Heart left ventricle (tissue), 16 donors: Measurements from ENCODE around the gene AHCTF1. TPM values are rescaled to one million over a fixed set of nuclear protein-coding genes. Genes with fewer than 3 reads are reported as not detected.

Experiments
- ATAC-seq, 4 donors: fragments of 200-7000 bp; cut with Tn5 transposase; one replicate each; pipeline ENCODE4 v1.9.1; 2020 to 2022; ENCODE audit warnings: moderate library complexity in 4 of 4, mild to moderate bottlenecking in 3 of 4, moderate number of reproducible peaks in 1 of 4
- DNase-seq, 5 donors: peaks; one replicate each; pipeline ENCODE4 v3.0.0-alpha.2; 2020
- H3K27ac ChIP-seq, 12 donors: fragments of 200-600 bp; sonication (generic) in 4 of 12; one replicate each; pipeline versions ENCODE4 v1.5.0 to v1.8.0; 2016 to 2022; ENCODE audit warnings: mild to moderate bottlenecking in 2 of 12
- H3K27me3 ChIP-seq, 9 donors: fragments of 200-600 bp; sonication (generic) in 2 of 9; one replicate each; pipeline versions ENCODE4 v1.5.1 to v1.8.0; 2016 to 2022; ENCODE audit warnings: mild to moderate bottlenecking in 3 of 9
- H3K36me3 ChIP-seq, 9 donors: fragments of 200-600 bp; sonication (generic) in 2 of 9; one replicate each; pipeline versions ENCODE4 v1.5.0 to v1.8.0; 2018 to 2022; ENCODE audit warnings: mild to moderate bottlenecking in 2 of 9
- H3K4me1 ChIP-seq, 12 donors: fragments of 200-600 bp; sonication (generic) in 4 of 12; one replicate each; pipeline versions ENCODE4 v1.5.0 to v1.8.0; 2016 to 2022; ENCODE audit warnings: mild to moderate bottlenecking in 3 of 12
- H3K4me3 ChIP-seq, 12 donors: fragments of 200-600 bp; sonication (generic) in 4 of 12; one replicate each; pipeline versions ENCODE4 v1.5.0 to v1.8.0; 2017 to 2022; ENCODE audit warnings: mild to moderate bottlenecking in 9 of 12, moderate library complexity in 4 of 12
- H3K9me3 ChIP-seq, 12 donors: fragments of 200-600 bp; sonication (generic) in 4 of 12; one replicate each; pipeline versions ENCODE4 v1.5.0 to v1.8.0; 2016 to 2022; ENCODE audit warnings: mild to moderate bottlenecking in 1 of 12
- CTCF ChIP-seq, 12 donors: fragments of 200-600 bp; sonication (generic) in 4 of 12; IDR thresholded peaks; one replicate each; pipeline versions ENCODE4 v1.5.0 to v1.8.0; 2018 to 2022; ENCODE audit warnings: antibody characterized with exemption in 12 of 12, mild to moderate bottlenecking in 5 of 12
- POLR2A ChIP-seq, 2 donors: fragments of 450-650 bp; IDR thresholded peaks; one replicate each; pipeline ENCODE4 v1.6.1; 2017; ENCODE audit warnings: antibody characterized with exemption in 2 of 2, mild to moderate bottlenecking in 2 of 2, moderate library complexity in 2 of 2
- WGBS, 4 donors: extraction: QIAGEN DNeasy Blood & Tissue Kit in 2 of 4; methylation state at CpG; one replicate each; pipeline versions ENCODE4 v1.1.5 to v1.1.7; 2013 to 2018; 5-methylcytosine and 5-hydroxymethylcytosine counted together
- intact Hi-C, 10 donors: fragments of 100-400 bp; cut with DNase I; formaldehyde crosslinking; loops; one replicate each; pipeline versions ENCODE4 v1.11.1 to v1.14.2; 2022
- polyA plus RNA-seq, 2 donors: library from polyadenylated mRNA; stranded (reverse); fragments of 200-250 nt; gene quantifications; one replicate each; pipeline ENCODE4 v1.2.3, GENCODE V29; 2013
- total RNA-seq, 9 donors: library from RNA; depleted of rRNA in 2 of 9; stranded (reverse); fragments of >200 nt in 2 of 9; fragmentation: NEBNext Ultra II Directional in 3 of 9; extraction: Animal tissue kit (Norgen Biotek cat#: 25700) in 3 of 9; gene quantifications; one replicate each; pipeline versions ENCODE4 v1.1.0 to v1.2.4, GENCODE V29; 2016 to 2023
- donor health status: ischemic (EF 13 %, LVEDD 7.1; RV severe dilation, severe dysfunction).
- donor health status: healthy with polysubstance abuse.
- donor health status: DM: no; HTN: yes; CAD: no.
- donor health status: DM: no; HTN: no; CAD: no.
- donor health status: ischemic (EF 25% LVEDD 6.9; RV normal size, moderate dysfunction).
- donor health status: ischemic (EF 25% LVEDD 5.7; RV mildly dilated, moderate dysfunction).
- donor health status: healthy.
- donor health status: DM: yes; HTN: yes; CAD: no.
- donor health status: ischemic (EF 35%, LVEDD 5.7; RV mildly dilated, moderate dysfunction).
- donor health status: nonischemic (EF 11% LVEDD 7.7; RV severe dilation, severe dysfunction).
- donor health status: DM: yes; HTN: yes; CAD: no.
- donor health status: PGD.
- donor health status: ischemic (EF 29% LVEDD 5.4; RV normal size, mild dysfunction).
- donor health status: nonischemic (EF 23%, LVEDD 6.1; RV moderate dilation, normal function).

The AHCTF1 gene
- total and polyA plus RNA-seq, 11 donors = 6.3 to 39.7 (median 19.4) TPM

GRCh38 chr1:246790833-246791232 is 140.9 kb downstream of the AHCTF1 start:
- intact Hi-C loops = no loop called here
- no peak for TF ChIP-seq POLR2A (IDR thresholded peaks at IDR 0.05)
- no peak for TF ChIP-seq CTCF (IDR thresholded peaks at IDR 0.05)
- H3K36me3 ChIP-seq = no peaks in the 10 kb centered on the region
- DNase-seq = no peak
- H3K4me3 ChIP-seq = no peak overlapping the region
- ATAC-seq = no peak
- H3K27ac ChIP-seq = no peak overlapping the region
- peaks cover 0 to 25% (median 0%) of the 10 kb centered on the region in 9 donors for H3K27me3 ChIP-seq
- 92 to 96% (median 94%) methylated on average over 17 to 19 of the region's 19 CpGs for WGBS, 4 donors
- peaks cover 0 to 23% (median 9%) of the 10 kb centered on the region in 12 donors for H3K4me1 ChIP-seq
- no peaks in the 10 kb centered on the region for H3K9me3 ChIP-seq

- intact Hi-C loops = no loop called here
- ATAC-seq = no peak
Measured at GRCh38 chr1:246790364-246790763, 141.4 kb downstream of the AHCTF1 start.

GRCh38 chr1:246789454-246790339 is 142.1 kb downstream of the AHCTF1 start:
- no peaks in the 10 kb centered on the region for H3K36me3 ChIP-seq
- no peaks in the 10 kb centered on the region for H3K9me3 ChIP-seq
- H3K4me3 ChIP-seq = peak overlapping the region in 1 of 12 donors; percentile 40
- intact Hi-C loops = loop anchor here in 1 of 10 donors (2.0 kb wide), 1 partner anchor 19 kb away; no protein-coding TSS in a partner anchor
- WGBS, 4 donors = 80 to 91% (median 89%) methylated on average over 24 to 25 of the region's 25 CpGs
- DNase-seq (no peak), ATAC-seq (no peak)
- no peak for TF ChIP-seq CTCF (IDR thresholded peaks at IDR 0.05)
- no peak for TF ChIP-seq POLR2A (IDR thresholded peaks at IDR 0.05)
- peaks cover 0 to 17% (median 5%) of the 10 kb centered on the region in 12 donors for H3K4me1 ChIP-seq
- H3K27me3 ChIP-seq = peaks cover 0 to 25% (median 0%) of the 10 kb centered on the region in 9 donors
- H3K27ac ChIP-seq = no peak overlapping the region

More at GRCh38 chr1:246790364-246790763, 141.4 kb downstream of the AHCTF1 start:
- Histone ChIP-seq H3K9me3 (no peaks in the 10 kb centered on the region), H3K4me1 (peaks cover 0 to 23% (median 9%) of the 10 kb centered on the region in 12 donors), H3K27ac (no peak overlapping the region), H3K4me3 (no peak overlapping the region), H3K27me3 (peaks cover 0 to 25% (median 0%) of the 10 kb centered on the region in 9 donors), H3K36me3 (no peaks in the 10 kb centered on the region)
- 96 to 99% (median 97%) methylated on average over 7 of the region's 7 CpGs for WGBS, 4 donors
- DNase-seq = no peak
- TF ChIP-seq POLR2A (IDR thresholded peaks at IDR 0.05) (no peak), CTCF (IDR thresholded peaks at IDR 0.05) (no peak)

Other genes with a start within 250 kb of the AHCTF1 start
- 10 to 100 TPM; 22.0 to 36.4 (median 32.9) TPM for gene SCCPDH, start 207.5 kb downstream of the AHCTF1 start, total RNA-seq
- gene SCCPDH, start 207.5 kb downstream of the AHCTF1 start, polyA plus RNA-seq = 10 to 100 TPM; 13.8 to 27.3 TPM
- gene ZNF695, start 76.1 kb upstream of the AHCTF1 start, total RNA-seq = under 1 TPM in 2 of 9 donors, not detected in 7; 0.06 to 0.53 TPM
- not detected for gene ZNF695, start 76.1 kb upstream of the AHCTF1 start, polyA plus RNA-seq
- gene ZNF670, start 146.9 kb upstream of the AHCTF1 start, total RNA-seq = 1 to 10 TPM in 5 of 9 donors, under 1 TPM in 4; 0.60 to 3.6 (median 1.0) TPM
- 1 to 10 TPM in 1 of 2 donors, under 1 TPM in 1; 0.46 to 1.6 TPM for gene ZNF670, start 146.9 kb upstream of the AHCTF1 start, polyA plus RNA-seq
- 1 to 10 TPM; 1.5 to 5.4 (median 3.2) TPM for gene ZNF669, start 172.4 kb upstream of the AHCTF1 start, total RNA-seq
- gene ZNF669, start 172.4 kb upstream of the AHCTF1 start, polyA plus RNA-seq = 1 to 10 TPM; 2.4 to 3.2 TPM
- gene ZNF124, start 240.1 kb upstream of the AHCTF1 start, total RNA-seq = 10 to 100 TPM in 5 of 9 donors, 1 to 10 TPM in 4; 7.8 to 13.8 (median 10.9) TPM
- 1 to 10 TPM in 1 of 2 donors, under 1 TPM in 1; 0.30 to 1.7 TPM for gene ZNF124, start 240.1 kb upstream of the AHCTF1 start, polyA plus RNA-seq